Measurements from ENCODE around the gene MYH11. TPM values are rescaled to one million over a fixed set of nuclear protein-coding genes. Genes with fewer than 3 reads are reported as not detected.

The MYH11 gene
- not detected in 2 replicates for total RNA-seq

DNA sequence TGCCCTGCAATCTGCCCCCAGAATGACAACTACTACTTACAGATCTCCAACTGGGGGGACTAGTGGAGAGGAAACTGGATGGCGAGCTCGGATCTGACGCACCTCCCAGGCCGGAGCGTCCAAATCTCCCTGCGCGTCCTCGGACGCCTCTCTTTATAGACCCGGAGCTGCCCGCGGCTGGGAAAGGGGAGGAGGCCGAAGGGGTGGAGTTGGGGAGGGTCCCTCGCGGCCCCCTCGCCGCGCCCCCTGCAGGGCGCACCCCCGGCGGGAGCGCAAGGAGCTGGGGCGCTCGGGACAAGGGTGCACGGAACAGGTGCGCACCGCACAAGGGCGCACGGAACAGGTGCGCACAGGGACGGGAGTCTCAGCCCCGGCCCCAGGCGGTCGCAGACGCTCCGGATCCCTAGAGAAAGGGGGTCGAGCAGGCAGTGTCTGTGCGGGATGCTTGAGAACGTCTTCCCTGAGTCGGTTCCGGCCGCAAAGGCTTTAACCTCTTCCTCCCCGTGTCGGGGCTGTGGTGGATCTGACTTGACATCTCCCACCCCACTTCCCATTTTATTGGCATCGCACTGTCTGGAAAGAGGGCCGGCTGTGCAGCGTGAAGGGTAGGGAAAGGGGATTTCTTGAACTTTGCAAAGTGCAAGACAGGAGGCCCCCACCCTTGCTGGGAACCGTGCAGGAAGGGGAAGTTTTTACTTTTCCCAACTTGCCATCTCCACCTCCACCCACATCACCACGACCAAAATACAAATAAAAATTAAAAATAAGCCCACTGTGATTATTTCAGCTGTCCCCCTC, at the start of gene MYH11:
TSS of gene MYH11 (minus strand) at position 128 of the 798 bp plus-strand sequence. CDS start 18,776 bp downstream, outside the sequence.
- H3K9me3 Mint-ChIP-seq, result no peaks in the 10 kb centered on the region
- DNase-seq (ENCODE audit: low spot score), result no peak
- peaks cover 3% of the 10 kb centered on the region for H3K36me3 Mint-ChIP-seq (ENCODE audit: low read depth)
- peak within 1 kb of the TSS; percentile 77 for H3K4me3 Mint-ChIP-seq (ENCODE audit: low read depth)
- H3K27me3 Mint-ChIP-seq (ENCODE audit: low read depth), result peaks cover 47% of the 10 kb centered on the region
- intact Hi-C loops (cut with micrococcal nuclease), result no loop called here
- peaks cover 7% of the 10 kb centered on the region for H3K4me1 Mint-ChIP-seq (ENCODE audit: low read depth)
- H3K27ac Mint-ChIP-seq, result no peak within 1 kb of the TSS

DNA sequence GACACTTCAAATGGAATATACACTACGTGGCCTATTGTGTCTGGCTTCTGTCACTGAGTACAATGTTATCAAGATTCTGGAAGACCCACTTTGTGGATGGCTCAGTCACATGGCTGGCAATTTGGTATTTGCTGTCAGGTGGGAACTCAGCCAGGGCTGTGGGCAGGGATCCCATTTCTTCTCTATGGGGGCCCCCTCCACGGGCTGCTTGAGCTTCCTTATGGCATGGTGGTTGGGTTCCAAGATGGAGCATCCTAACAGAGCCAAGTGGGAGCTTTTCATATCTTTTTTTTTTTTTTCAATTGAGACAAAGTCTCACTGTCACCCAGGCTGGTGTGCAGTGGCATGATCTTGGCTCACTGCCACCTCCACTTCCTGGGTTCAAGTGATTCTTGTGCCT, 49.6 kb upstream of the MYH11 start:
- Mint-ChIP-seq H3K9me3 (no peaks in the 10 kb centered on the region), H3K4me1 (ENCODE audit: low read depth) (peaks cover 11% of the 10 kb centered on the region), H3K27ac (no peak overlapping the region), H3K4me3 (ENCODE audit: low read depth) (no peak overlapping the region), H3K27me3 (ENCODE audit: low read depth) (no peaks in the 10 kb centered on the region), H3K36me3 (ENCODE audit: low read depth) (no peaks in the 10 kb centered on the region)
- no peak for DNase-seq (ENCODE audit: low spot score)
- intact Hi-C loops (cut with micrococcal nuclease), result no loop called here

- Mint-ChIP-seq H3K4me3 (ENCODE audit: low read depth) (no peak overlapping the region), H3K36me3 (ENCODE audit: low read depth) (no peaks in the 10 kb centered on the region), H3K27ac (no peak overlapping the region), H3K9me3 (no peaks in the 10 kb centered on the region), H3K27me3 (ENCODE audit: low read depth) (no peaks in the 10 kb centered on the region), H3K4me1 (ENCODE audit: low read depth) (peaks cover 17% of the 10 kb centered on the region)
- intact Hi-C loops (cut with micrococcal nuclease), result no loop called here
- DNase-seq (ENCODE audit: low spot score), result no peak
These were observed 47.1 kb upstream of the MYH11 start for GRCh38 chr16:15903960-15904359.

GRCh38 chr16:15900901-15901500, 44.2 kb upstream of the MYH11 start:
- intact Hi-C loops (cut with micrococcal nuclease), result no loop called here
- DNase-seq (ENCODE audit: low spot score), result no peak
- Mint-ChIP-seq H3K4me1 (ENCODE audit: low read depth) (peaks cover 32% of the 10 kb centered on the region), H3K27ac (no peak overlapping the region), H3K27me3 (ENCODE audit: low read depth) (no peaks in the 10 kb centered on the region), H3K36me3 (ENCODE audit: low read depth) (no peaks in the 10 kb centered on the region), H3K9me3 (no peaks in the 10 kb centered on the region), H3K4me3 (ENCODE audit: low read depth) (no peak overlapping the region)

- no peak overlapping the region for H3K4me3 Mint-ChIP-seq (ENCODE audit: low read depth)
- no peaks in the 10 kb centered on the region for H3K9me3 Mint-ChIP-seq
- intact Hi-C loops (cut with micrococcal nuclease), result no loop called here
- H3K27ac Mint-ChIP-seq, result no peak overlapping the region
- peaks cover 32% of the 10 kb centered on the region for H3K4me1 Mint-ChIP-seq (ENCODE audit: low read depth)
- H3K36me3 Mint-ChIP-seq (ENCODE audit: low read depth), result no peaks in the 10 kb centered on the region
- no peaks in the 10 kb centered on the region for H3K27me3 Mint-ChIP-seq (ENCODE audit: low read depth)
- no peak for DNase-seq (ENCODE audit: low spot score)
These were observed 43.5 kb upstream of the MYH11 start for GRCh38 chr16:15900357-15900756.

GRCh38 chr16:15899538-15900100, 42.8 kb upstream of the MYH11 start:
- H3K9me3 Mint-ChIP-seq, result no peaks in the 10 kb centered on the region
- peaks cover 35% of the 10 kb centered on the region for H3K4me1 Mint-ChIP-seq (ENCODE audit: low read depth)
- intact Hi-C loops (cut with micrococcal nuclease), result loop anchor here (1.0 to 2.0 kb wide), 3 partner anchors 11 to 62 kb away; partner anchors contain the start of gene CEP20
- DNase-seq (ENCODE audit: low spot score), result peak; percentile 52
- H3K4me3 Mint-ChIP-seq (ENCODE audit: low read depth), result no peak overlapping the region
- H3K27me3 Mint-ChIP-seq (ENCODE audit: low read depth), result no peaks in the 10 kb centered on the region
- H3K36me3 Mint-ChIP-seq (ENCODE audit: low read depth), result no peaks in the 10 kb centered on the region
- peak overlapping the region; percentile 70 for H3K27ac Mint-ChIP-seq

- H3K36me3 Mint-ChIP-seq (ENCODE audit: low read depth), result peaks cover 2% of the 10 kb centered on the region
- no peak for DNase-seq (ENCODE audit: low spot score)
- no peaks in the 10 kb centered on the region for H3K27me3 Mint-ChIP-seq (ENCODE audit: low read depth)
- peaks cover 38% of the 10 kb centered on the region for H3K4me1 Mint-ChIP-seq (ENCODE audit: low read depth)
- intact Hi-C loops (cut with micrococcal nuclease), result loop anchor here (1.0 to 2.0 kb wide), 3 partner anchors 10 to 63 kb away; partner anchors contain the start of gene CEP20
- H3K27ac Mint-ChIP-seq, result peak overlapping the region; percentile 92
- H3K4me3 Mint-ChIP-seq (ENCODE audit: low read depth), result no peak overlapping the region
- no peaks in the 10 kb centered on the region for H3K9me3 Mint-ChIP-seq
These were observed 41.8 kb upstream of the MYH11 start for GRCh38 chr16:15898654-15899053.

GRCh38 chr16:15897834-15898254, 41.0 kb upstream of the MYH11 start:
- peak; percentile 45 for DNase-seq (ENCODE audit: low spot score)
- intact Hi-C loops (cut with micrococcal nuclease), result loop anchor here (2.0 kb wide), 1 partner anchor 53 kb away; no protein-coding TSS in a partner anchor
- Mint-ChIP-seq H3K27me3 (ENCODE audit: low read depth) (no peaks in the 10 kb centered on the region), H3K4me1 (ENCODE audit: low read depth) (peaks cover 38% of the 10 kb centered on the region), H3K27ac (peak overlapping the region; percentile 92), H3K9me3 (no peaks in the 10 kb centered on the region), H3K36me3 (ENCODE audit: low read depth) (peaks cover 3% of the 10 kb centered on the region), H3K4me3 (ENCODE audit: low read depth) (peak overlapping the region; percentile 53)

- Mint-ChIP-seq H3K4me1 (ENCODE audit: low read depth) (peaks cover 38% of the 10 kb centered on the region), H3K9me3 (no peaks in the 10 kb centered on the region), H3K27ac (peak overlapping the region; percentile 92), H3K27me3 (ENCODE audit: low read depth) (no peaks in the 10 kb centered on the region), H3K36me3 (ENCODE audit: low read depth) (peaks cover 3% of the 10 kb centered on the region), H3K4me3 (ENCODE audit: low read depth) (peak overlapping the region; percentile 53)
- intact Hi-C loops (cut with micrococcal nuclease), result no loop called here
- DNase-seq (ENCODE audit: low spot score), result no peak
These were observed 40.4 kb upstream of the MYH11 start for GRCh38 chr16:15897121-15897780.

DNA sequence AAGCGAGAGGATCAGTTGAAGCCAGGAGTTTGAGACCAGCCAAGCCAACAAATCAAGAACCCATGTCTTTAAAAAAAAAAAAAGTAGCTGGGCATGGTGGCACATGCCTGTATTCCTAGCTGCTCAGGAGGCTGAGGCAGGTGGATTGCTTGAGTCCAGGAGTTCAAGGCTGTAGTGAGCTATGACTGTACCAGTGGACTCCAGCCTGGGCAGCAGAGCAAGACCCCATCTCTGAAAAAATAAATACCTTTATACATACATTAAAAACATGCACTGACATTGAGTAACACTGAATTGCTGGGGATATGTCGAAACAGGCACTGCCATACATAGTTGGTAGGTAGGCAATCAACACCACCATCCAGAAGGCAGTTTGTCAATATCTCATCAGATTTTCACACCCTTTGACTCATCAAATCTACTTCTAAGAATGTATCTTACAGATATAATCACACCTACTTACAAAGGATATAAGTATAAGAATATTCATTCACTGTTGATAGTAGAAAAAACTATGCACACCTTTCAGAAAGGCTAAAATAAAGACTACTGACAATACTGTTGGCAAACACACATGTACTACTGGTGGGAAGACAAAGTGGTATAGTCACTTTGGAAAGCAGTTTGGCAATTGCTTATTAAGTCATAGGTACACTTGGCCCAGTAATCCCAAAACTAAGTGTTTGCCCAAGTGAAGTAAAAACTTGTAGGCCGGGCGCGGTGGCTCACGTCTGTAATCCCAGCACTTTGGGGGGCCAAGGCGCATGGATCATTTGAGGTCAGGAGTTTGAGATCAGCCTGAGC, 37.9 kb upstream of the MYH11 start:
- no peak for DNase-seq (ENCODE audit: low spot score)
- intact Hi-C loops (cut with micrococcal nuclease), result no loop called here
- Mint-ChIP-seq H3K36me3 (ENCODE audit: low read depth) (peaks cover 3% of the 10 kb centered on the region), H3K27me3 (ENCODE audit: low read depth) (no peaks in the 10 kb centered on the region), H3K4me3 (ENCODE audit: low read depth) (no peak overlapping the region), H3K4me1 (ENCODE audit: low read depth) (peaks cover 38% of the 10 kb centered on the region), H3K9me3 (no peaks in the 10 kb centered on the region), H3K27ac (peak overlapping the region; percentile 52)

- intact Hi-C loops (cut with micrococcal nuclease), result no loop called here
- Mint-ChIP-seq H3K27ac (no peak overlapping the region), H3K9me3 (no peaks in the 10 kb centered on the region), H3K27me3 (ENCODE audit: low read depth) (no peaks in the 10 kb centered on the region), H3K4me1 (ENCODE audit: low read depth) (peaks cover 26% of the 10 kb centered on the region), H3K36me3 (ENCODE audit: low read depth) (peaks cover 12% of the 10 kb centered on the region), H3K4me3 (ENCODE audit: low read depth) (no peak overlapping the region)
- DNase-seq (ENCODE audit: low spot score), result no peak
These were observed 34.7 kb upstream of the MYH11 start for GRCh38 chr16:15891508-15891907.
